ENCODE measurements around the gene FAM124B.

Gene FAM124B

GRCh38 chr2:224442071-224442967 lies 40.4 kb upstream of the FAM124B start:
- DNase-seq (ENCODE audit: extremely low read depth, insufficient read length) = no peak
- TF ChIP-seq CTCF (IDR thresholded peaks at IDR 0.05; ENCODE audit: insufficient read depth, low read length, poor library complexity, severe bottlenecking) = no peak
- Histone ChIP-seq H3K4me3 (replicated peaks; ENCODE audit: low read depth, low read length) (peak overlapping the region; percentile 58), H3K27me3 (replicated peaks; ENCODE audit: control insufficient read depth, insufficient read depth, low read length) (no peaks in the 10 kb centered on the region; the same call in 1 of the 2 replicates), H3K36me3 (ENCODE audit: control insufficient read depth, insufficient read depth, low read length) (no peaks in the 10 kb centered on the region)

- TF ChIP-seq CTCF (IDR thresholded peaks at IDR 0.05; ENCODE audit: insufficient read depth, low read length, poor library complexity, severe bottlenecking) = no peak
- Histone ChIP-seq H3K4me3 (replicated peaks; ENCODE audit: low read depth, low read length) (no peak overlapping the region), H3K27me3 (replicated peaks; ENCODE audit: control insufficient read depth, insufficient read depth, low read length) (no peaks in the 10 kb centered on the region; the same call in 1 of the 2 replicates), H3K36me3 (ENCODE audit: control insufficient read depth, insufficient read depth, low read length) (no peaks in the 10 kb centered on the region)
- DNase-seq (ENCODE audit: extremely low read depth, insufficient read length) = no peak
Observed at GRCh38 chr2:224440988-224441387, 39.1 kb upstream of the FAM124B start.

GRCh38 chr2:224438726-224439125 lies 36.8 kb upstream of the FAM124B start:
- no peaks in the 10 kb centered on the region; the same call in 1 of the 2 replicates for H3K27me3 ChIP-seq (replicated peaks; ENCODE audit: control insufficient read depth, insufficient read depth, low read length)
- no peaks in the 10 kb centered on the region for H3K36me3 ChIP-seq (ENCODE audit: control insufficient read depth, insufficient read depth, low read length)
- no peak overlapping the region for H3K4me3 ChIP-seq (replicated peaks; ENCODE audit: low read depth, low read length)
- DNase-seq (ENCODE audit: extremely low read depth, insufficient read length) = no peak
- TF ChIP-seq CTCF (IDR thresholded peaks at IDR 0.05; ENCODE audit: insufficient read depth, low read length, poor library complexity, severe bottlenecking) = no peak

GRCh38 chr2:224436634-224437033 lies 34.7 kb upstream of the FAM124B start:
- no peaks in the 10 kb centered on the region for H3K36me3 ChIP-seq (ENCODE audit: control insufficient read depth, insufficient read depth, low read length)
- DNase-seq (ENCODE audit: extremely low read depth, insufficient read length) = no peak
- H3K27me3 ChIP-seq (replicated peaks; ENCODE audit: control insufficient read depth, insufficient read depth, low read length) = no peaks in the 10 kb centered on the region; the same call in 1 of the 2 replicates
- H3K4me3 ChIP-seq (replicated peaks; ENCODE audit: low read depth, low read length) = no peak overlapping the region
- TF ChIP-seq CTCF (IDR thresholded peaks at IDR 0.05; ENCODE audit: insufficient read depth, low read length, poor library complexity, severe bottlenecking) = no peak

GRCh38 chr2:224434618-224435017 lies 32.7 kb upstream of the FAM124B start:
- no peak for TF ChIP-seq CTCF (IDR thresholded peaks at IDR 0.05; ENCODE audit: insufficient read depth, low read length, poor library complexity, severe bottlenecking)

More at GRCh38 chr2:224434618-224435017, 32.7 kb upstream of the FAM124B start:
- H3K4me3 ChIP-seq (replicated peaks; ENCODE audit: low read depth, low read length) = no peak overlapping the region
- no peaks in the 10 kb centered on the region for H3K36me3 ChIP-seq (ENCODE audit: control insufficient read depth, insufficient read depth, low read length)
- DNase-seq (ENCODE audit: extremely low read depth, insufficient read length) = no peak
- H3K27me3 ChIP-seq (replicated peaks; ENCODE audit: control insufficient read depth, insufficient read depth, low read length) = no peaks in the 10 kb centered on the region; the same call in 1 of the 2 replicates

All from GM06990 (cell line).